B cell (primary cell): Measurements from ENCODE around the gene CRAT. TPM values are rescaled to one million over a fixed set of nuclear protein-coding genes. Genes with fewer than 3 reads are reported as not detected.

Experiments
- ATAC-seq: fragments of 200-7000 bp; cut with Tn5 transposase; one replicate; pipeline ENCODE4 v1.10.0; 2021; ENCODE audit warnings: low read depth, mild to moderate bottlenecking, moderate number of reproducible peaks, moderate library complexity
- CTCF ChIA-PET: fragments of 350-600 bp; sonication (Branson Sonifier 250); formaldehyde crosslinking; loops from one replicate; lab custom pipeline; 2021; ENCODE audit warnings: antibody characterized with exemption, inconsistent platforms; lab: Charles Lee
- POLR2A ChIA-PET: fragments of 350-600 bp; sonication (Branson Sonifier 250); formaldehyde crosslinking; loops from one replicate; lab custom pipeline; 2021; ENCODE audit warnings: antibody characterized with exemption; lab: Charles Lee
- DNase-seq: peaks from one replicate; pipeline ENCODE4 v3.0.0; 2013
- H2AFZ ChIP-seq: 2 replicates; pipeline ENCODE4 v1.6.1; 2012; ENCODE audit warnings: mild to moderate bottlenecking, low read depth, low read length; ENCODE audit not compliant: insufficient read depth, poor library complexity, severe bottlenecking
- H3K27ac ChIP-seq, 2 donors: 1 replicate in 1 of 2; 2 replicates in 1 of 2; pipeline ENCODE4 v1.5.1; 2012 to 2013; ENCODE audit warnings: low read length in 2 of 2, mild to moderate bottlenecking in 2 of 2, moderate library complexity in 1 of 2
- H3K27me3 ChIP-seq, 4 experiments: fragments of 200-600 bp in 1 of 4; sonication (generic) in 1 of 4; replicated peaks in 1 of 4; 1 replicate in 2 of 4; 2 replicates in 2 of 4; pipeline versions ENCODE4 v1.6.1 to v1.7.0; 2013 to 2016; ENCODE audit warnings: low read length in 3 of 4, mild to moderate bottlenecking in 2 of 4, mixed read lengths in 1 of 4, moderate library complexity in 1 of 4; ENCODE audit not compliant: insufficient read depth in 4 of 4, control insufficient read depth in 3 of 4; ENCODE audit errors: control extremely low read depth in 1 of 4
- H3K36me3 ChIP-seq, 2 experiments: replicated peaks in 1 of 2; 1 replicate in 1 of 2; 2 replicates in 1 of 2; pipeline versions ENCODE4 v1.6.1 to v1.7.1; 2013; ENCODE audit warnings: low read length in 1 of 2; ENCODE audit not compliant: insufficient read depth in 2 of 2, control insufficient read depth in 1 of 2; ENCODE audit errors: control extremely low read depth in 1 of 2, extremely low read depth in 1 of 2
- H3K4me1 ChIP-seq, 2 donors: fragments of 200-600 bp in 1 of 2; sonication (generic) in 1 of 2; 1 replicate in 1 of 2; 2 replicates in 1 of 2; pipeline versions ENCODE4 v1.5.1 to v1.6.1; 2013 to 2017; ENCODE audit warnings: low read length in 2 of 2; ENCODE audit not compliant: control insufficient read depth in 2 of 2, insufficient read depth in 2 of 2
- H3K4me2 ChIP-seq: replicated peaks from 2 replicates; pipeline ENCODE3; 2012; ENCODE audit warnings: mild to moderate bottlenecking, low read depth, low read length; ENCODE audit not compliant: poor library complexity, severe bottlenecking
- H3K4me3 ChIP-seq, 5 experiments: fragments of 200-600 bp in 1 of 5; sonication (generic) in 1 of 5; 1 replicate in 3 of 5; 2 replicates in 2 of 5; pipeline versions ENCODE4 v1.5.1 to v1.7.0; 2011 to 2016; ENCODE audit warnings: low read length in 4 of 5, mild to moderate bottlenecking in 4 of 5, low read depth in 2 of 5, control low read depth in 1 of 5, moderate library complexity in 1 of 5; ENCODE audit not compliant: insufficient read depth in 1 of 5; ENCODE audit errors: control extremely low read depth in 1 of 5, extremely low read depth in 1 of 5
- H3K79me2 ChIP-seq: fragments of 200-600 bp; sonication (generic); one replicate; pipeline ENCODE4 v1.6.0; 2016; ENCODE audit warnings: low read length; ENCODE audit not compliant: control insufficient read depth, insufficient read depth
- H3K9ac ChIP-seq: fragments of 200-600 bp; sonication (generic); 2 replicates; pipeline ENCODE4 v1.6.1; 2017; ENCODE audit warnings: mild to moderate bottlenecking, low read length, moderate library complexity
- H3K9me3 ChIP-seq, 3 donors: one replicate each; pipeline versions ENCODE4 v1.6.1 to v1.7.1; 2013; ENCODE audit warnings: low read length in 2 of 3; ENCODE audit not compliant: control insufficient read depth in 2 of 3, insufficient read depth in 1 of 3; ENCODE audit errors: control extremely low read depth in 1 of 3
- H4K20me1 ChIP-seq: 2 replicates; pipeline ENCODE4 v1.6.0; 2012; ENCODE audit warnings: mild to moderate bottlenecking, low read length; ENCODE audit not compliant: insufficient read depth, control insufficient read depth, poor library complexity, severe bottlenecking
- H3K27ac Mint-ChIP-seq: one replicate; pipeline ENCODE4 v1.8.0; 2021; ENCODE audit warnings: mixed read lengths
- H3K27me3 Mint-ChIP-seq: one replicate; pipeline ENCODE4 v1.8.0; 2021; ENCODE audit warnings: mixed read lengths
- H3K4me1 Mint-ChIP-seq: one replicate; pipeline ENCODE4 v1.8.0; 2021; ENCODE audit warnings: mixed read lengths
- H3K4me3 Mint-ChIP-seq: one replicate; pipeline ENCODE4 v1.8.0; 2021; ENCODE audit warnings: mixed read lengths
- H3K9me3 Mint-ChIP-seq: one replicate; pipeline ENCODE4 v1.8.0; 2022; ENCODE audit warnings: mixed read lengths; ENCODE audit not compliant: insufficient read depth
- EZH2 ChIP-seq: IDR thresholded peaks from 2 replicates; pipeline ENCODE4 v1.6.1; 2012; ENCODE audit warnings: borderline replicate concordance, low read depth, mild to moderate bottlenecking, moderate library complexity, low read length; ENCODE audit not compliant: insufficient read depth, poor library complexity, severe bottlenecking
- WGBS: methylation state at CpG from one replicate; pipeline ENCODE4 v1.1.5; 2013; ENCODE audit warnings: missing lambda C conversion rate; ENCODE audit not compliant: insufficient coverage; 5-methylcytosine and 5-hydroxymethylcytosine counted together
- intact Hi-C: fragments of 100-400 bp; cut with micrococcal nuclease; formaldehyde crosslinking; loops from one replicate; pipeline ENCODE4 v1.10.0; 2022
- polyA plus RNA-seq: library from polyadenylated mRNA; depleted of rRNA; stranded (reverse); fragments of >200 nt; gene quantifications from 2 replicates; pipeline ENCODE4 v1.2.3, GENCODE V29; 2012
- total RNA-seq, 2 donors: library from RNA; stranded (reverse); fragments of 120-200 nt in 1 of 2; gene quantifications; 1 replicate in 1 of 2; 2 replicates in 1 of 2; pipeline versions ENCODE4 v1.2.3 to v1.2.4, GENCODE V29; 2013 to 2022
- TF ChIP-seq, protein P1 (sequence below): fragments of 200-600 bp; IDR thresholded peaks from one replicate; pipeline ENCODE4 v1.8.0; 2022; ENCODE audit warnings: antibody characterized with exemption, mild to moderate bottlenecking

The CRAT gene
- total and polyA plus RNA-seq, 2 donors (not counting 1 experiment from before 2014, with no cell fraction given), result 8.0 to 14.1 TPM

GRCh38 chr9:129145316-129145715, 34.7 kb upstream of the CRAT start:
- intact Hi-C loops, result no loop called here
- ChIA-PET POLR2A (interaction anchor here (0.7 kb wide), 1 partner anchor 311 kb away, joined by 4 read pairs; no protein-coding TSS in a partner anchor), CTCF (interaction anchor here (1.2 to 18.9 kb wide), 4 partner anchors 14 to 639 kb away, joined by 3 to 382 read pairs (median 78); partner anchors contain the start of genes IER5L and NTMT1)
- no peak overlapping the region for H3K27ac Mint-ChIP-seq
- H4K20me1 ChIP-seq, result peaks cover 8% of the 10 kb centered on the region
- no peak overlapping the region for H3K4me2 ChIP-seq
- TF ChIP-seq, protein P1, sequence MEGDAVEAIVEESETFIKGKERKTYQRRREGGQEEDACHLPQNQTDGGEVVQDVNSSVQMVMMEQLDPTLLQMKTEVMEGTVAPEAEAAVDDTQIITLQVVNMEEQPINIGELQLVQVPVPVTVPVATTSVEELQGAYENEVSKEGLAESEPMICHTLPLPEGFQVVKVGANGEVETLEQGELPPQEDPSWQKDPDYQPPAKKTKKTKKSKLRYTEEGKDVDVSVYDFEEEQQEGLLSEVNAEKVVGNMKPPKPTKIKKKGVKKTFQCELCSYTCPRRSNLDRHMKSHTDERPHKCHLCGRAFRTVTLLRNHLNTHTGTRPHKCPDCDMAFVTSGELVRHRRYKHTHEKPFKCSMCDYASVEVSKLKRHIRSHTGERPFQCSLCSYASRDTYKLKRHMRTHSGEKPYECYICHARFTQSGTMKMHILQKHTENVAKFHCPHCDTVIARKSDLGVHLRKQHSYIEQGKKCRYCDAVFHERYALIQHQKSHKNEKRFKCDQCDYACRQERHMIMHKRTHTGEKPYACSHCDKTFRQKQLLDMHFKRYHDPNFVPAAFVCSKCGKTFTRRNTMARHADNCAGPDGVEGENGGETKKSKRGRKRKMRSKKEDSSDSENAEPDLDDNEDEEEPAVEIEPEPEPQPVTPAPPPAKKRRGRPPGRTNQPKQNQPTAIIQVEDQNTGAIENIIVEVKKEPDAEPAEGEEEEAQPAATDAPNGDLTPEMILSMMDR, result no peak
- TF ChIP-seq EZH2, result no peak
- no peaks in the 10 kb centered on the region for H3K9me3 Mint-ChIP-seq
- H3K9me3 ChIP-seq, result no peaks in the 10 kb centered on the region
- no peak overlapping the region for H3K27ac ChIP-seq
- H3K4me1 ChIP-seq, result peaks cover 46 to 52% of the 10 kb centered on the region in 2 donors
- no peak for ATAC-seq
- 100% methylated on average over 2 of the region's 2 CpGs for WGBS
- no peak for DNase-seq
- H3K4me3 Mint-ChIP-seq, result no peak overlapping the region
- H2AFZ ChIP-seq, result no peak overlapping the region
- H3K27me3 ChIP-seq, result no peaks in the 10 kb centered on the region
- peaks cover 47% of the 10 kb centered on the region for H3K4me1 Mint-ChIP-seq
- no peak overlapping the region for H3K4me3 ChIP-seq
- H3K27me3 Mint-ChIP-seq, result no peaks in the 10 kb centered on the region
- peaks cover 0 to 38% of the 10 kb centered on the region in 2 experiments for H3K36me3 ChIP-seq
- no peak overlapping the region for H3K9ac ChIP-seq
- H3K79me2 ChIP-seq, result peaks cover 35% of the 10 kb centered on the region

GRCh38 chr9:129143031-129143927, 32.7 kb upstream of the CRAT start:
- intact Hi-C loops, result no loop called here
- peak overlapping the region; percentile 90 for H3K4me3 Mint-ChIP-seq

More at GRCh38 chr9:129143031-129143927, 32.7 kb upstream of the CRAT start:
- H3K36me3 ChIP-seq, result peaks cover 0 to 42% of the 10 kb centered on the region in 2 experiments
- peak overlapping the region; percentile 89 for H3K27ac Mint-ChIP-seq
- H4K20me1 ChIP-seq, result peaks cover 8% of the 10 kb centered on the region
- no peaks in the 10 kb centered on the region for H3K27me3 ChIP-seq
- peak; percentile 10 for ATAC-seq
- no peak overlapping the region for H3K9ac ChIP-seq
- no peak for TF ChIP-seq EZH2
- TF ChIP-seq, protein P1, result peak; percentile 97
- CTCF ChIA-PET, result interaction anchor here (0.7 to 18.9 kb wide), 35 partner anchors 10 to 641 kb away, joined by 3 to 382 read pairs (median 4); partner anchors contain the start of genes C9orf50, CRAT, IER5L and NTMT1
- H3K9me3 ChIP-seq, result no peaks in the 10 kb centered on the region
- no peak overlapping the region for H3K4me3 ChIP-seq
- no peak overlapping the region for H2AFZ ChIP-seq
- H3K27ac ChIP-seq, result no peak overlapping the region
- no peaks in the 10 kb centered on the region for H3K27me3 Mint-ChIP-seq
- DNase-seq, result peak; percentile 80
- peaks cover 44 to 50% of the 10 kb centered on the region in 2 donors for H3K4me1 ChIP-seq
- H3K9me3 Mint-ChIP-seq, result no peaks in the 10 kb centered on the region
- H3K4me1 Mint-ChIP-seq, result peaks cover 47% of the 10 kb centered on the region
- WGBS, result 70% methylated on average over 11 of the region's 14 CpGs
- peaks cover 35% of the 10 kb centered on the region for H3K79me2 ChIP-seq
- H3K4me2 ChIP-seq, result peak overlapping the region; percentile 94
- POLR2A ChIA-PET, result interaction anchor here (0.8 to 1.6 kb wide), 4 partner anchors 11 to 270 kb away, joined by 3 to 6 read pairs (median 4); partner anchors contain the start of gene IER5L
